IMR-90 (cell line): ENCODE measurements around the gene SARNP. TPM values are rescaled to one million over a fixed set of nuclear protein-coding genes. Genes with fewer than 3 reads are reported as not detected.

ENCODE experiments used
- ATAC-seq: fragments of 200-7000 bp; cut with Tn5 transposase; 2 replicates; pipeline ENCODE4 v1.9.1; 2020; ENCODE audit warnings: low read depth, mild to moderate bottlenecking, moderate library complexity
- BruUV-seq: library from RNA; stranded (reverse); fragments of 400-500 nt; replicated peaks from 2 replicates; lab custom pipeline; 2021; lab: Mats Ljungman, UMichigan
- CTCF ChIA-PET: fragments of 300-600 bp; formaldehyde crosslinking; extraction: SDS; loops from one replicate; lab custom pipeline; 2021; ENCODE audit warnings: antibody characterized with exemption; lab: Yijun Ruan, JAX
- POLR2A ChIA-PET: fragments of 300-600 bp; sonication (Branson Sonifier 250); formaldehyde crosslinking; loops from one replicate; lab custom pipeline; 2022; ENCODE audit warnings: antibody characterized with exemption; ENCODE audit not compliant: unreplicated experiment; lab: Charles Lee
- DNase-seq: peaks from one replicate; pipeline ENCODE4 v3.0.0; 2013
- H2AFZ ChIP-seq: replicated peaks from 2 replicates; pipeline ENCODE3; 2013; ENCODE audit warnings: low read length, mild to moderate bottlenecking; ENCODE audit not compliant: poor library complexity
- H2AK5ac ChIP-seq: 2 replicates; pipeline ENCODE4 v1.6.1; 2013; ENCODE audit warnings: low read depth, low read length, inconsistent platforms
- H2AK9ac ChIP-seq: replicated peaks from 2 replicates; pipeline ENCODE3; 2013; ENCODE audit warnings: mild to moderate bottlenecking, low read depth, low read length, moderate library complexity; ENCODE audit not compliant: poor library complexity
- H2BK120ac ChIP-seq: 2 replicates; pipeline ENCODE4 v1.6.1; 2013; ENCODE audit warnings: low read depth, low read length, inconsistent platforms
- H2BK15ac ChIP-seq: 3 replicates; pipeline ENCODE4 v1.6.1; 2013; ENCODE audit warnings: low read depth, low read length, inconsistent platforms
- H2BK20ac ChIP-seq: 2 replicates; pipeline ENCODE4 v1.6.1; 2013; ENCODE audit warnings: low read depth, mild to moderate bottlenecking, inconsistent platforms, low read length, moderate library complexity
- H2BK5ac ChIP-seq: 2 replicates; pipeline ENCODE4 v1.6.1; 2013; ENCODE audit warnings: mild to moderate bottlenecking, low read depth, low read length, inconsistent platforms; ENCODE audit not compliant: poor library complexity, severe bottlenecking
- H3K14ac ChIP-seq: replicated peaks from 2 replicates; pipeline ENCODE4 v1.6.1; 2013; ENCODE audit warnings: low read depth, low read length, inconsistent platforms
- H3K18ac ChIP-seq: 2 replicates; pipeline ENCODE4 v1.6.1; 2013; ENCODE audit warnings: low read depth, low read length, control low read depth
- H3K23ac ChIP-seq: 2 replicates; pipeline ENCODE4 v1.6.1; 2013; ENCODE audit warnings: low read depth, low read length, inconsistent platforms
- H3K27ac ChIP-seq: 2 replicates; pipeline ENCODE4 v1.5.1; 2013; ENCODE audit warnings: mild to moderate bottlenecking, control low read depth, low read length; ENCODE audit not compliant: insufficient read depth
- H3K27me3 ChIP-seq: 2 replicates; pipeline ENCODE4 v1.6.1; 2013; ENCODE audit warnings: low read length; ENCODE audit not compliant: control insufficient read depth, insufficient read depth
- H3K36me3 ChIP-seq: 2 replicates; pipeline ENCODE4 v1.6.1; 2013; ENCODE audit warnings: low read length, mixed read lengths; ENCODE audit not compliant: control insufficient read depth, insufficient read depth
- H3K4ac ChIP-seq: 2 replicates; pipeline ENCODE4 v1.6.1; 2013; ENCODE audit warnings: low read depth, low read length, inconsistent platforms
- H3K4me1 ChIP-seq: 2 replicates; pipeline ENCODE4 v1.6.1; 2013; ENCODE audit warnings: low read length, mixed read lengths; ENCODE audit not compliant: control insufficient read depth, insufficient read depth
- H3K4me2 ChIP-seq: 2 replicates; pipeline ENCODE4 v1.6.1; 2013; ENCODE audit warnings: low read depth, mild to moderate bottlenecking, control low read depth, low read length, moderate library complexity
- H3K4me3 ChIP-seq: 2 replicates; pipeline ENCODE4 v1.5.1; 2013; ENCODE audit warnings: low read depth, mild to moderate bottlenecking, control low read depth, low read length, moderate library complexity; ENCODE audit not compliant: insufficient read depth
- H3K56ac ChIP-seq: 2 replicates; pipeline ENCODE4 v1.6.1; 2013; ENCODE audit warnings: low read length, inconsistent platforms; ENCODE audit not compliant: insufficient read depth; ENCODE audit errors: extremely low read depth
- H3K79me1 ChIP-seq, 2 experiments: 2 replicates each; pipeline ENCODE4 v1.6.1; 2013; ENCODE audit warnings: low read length in 2 of 2, inconsistent platforms in 1 of 2, low read depth in 1 of 2
- H3K9ac ChIP-seq: 2 replicates; pipeline ENCODE4 v1.6.1; 2013; ENCODE audit warnings: low read depth, low read length, control low read depth
- H3K9me1 ChIP-seq: 2 replicates; pipeline ENCODE4 v1.6.1; 2013; ENCODE audit warnings: low read length, inconsistent platforms; ENCODE audit not compliant: insufficient read depth
- H3K9me3 ChIP-seq: 2 replicates; pipeline ENCODE4 v1.6.1; 2013; ENCODE audit warnings: low read length; ENCODE audit not compliant: control insufficient read depth, insufficient read depth
- H4K20me1 ChIP-seq: 2 replicates; pipeline ENCODE4 v1.6.1; 2013; ENCODE audit warnings: low read length, inconsistent platforms; ENCODE audit not compliant: insufficient read depth
- H4K5ac ChIP-seq: 2 replicates; pipeline ENCODE4 v1.6.1; 2013; ENCODE audit warnings: mild to moderate bottlenecking, low read depth, low read length, control low read depth
- H4K8ac ChIP-seq, 2 experiments: 2 replicates each; pipeline ENCODE4 v1.6.1; 2013; ENCODE audit warnings: low read depth in 2 of 2, low read length in 2 of 2, control low read depth in 1 of 2, inconsistent platforms in 1 of 2
- H4K91ac ChIP-seq: 2 replicates; pipeline ENCODE4 v1.6.1; 2013; ENCODE audit warnings: low read depth, low read length, inconsistent platforms; ENCODE audit not compliant: insufficient read depth
- BHLHE40 ChIP-seq: fragments of 150-350 bp; IDR thresholded peaks from 2 replicates; pipeline ENCODE4 v1.6.1; 2016; ENCODE audit warnings: mild to moderate bottlenecking, low read depth, low read length
- CEBPB ChIP-seq: IDR thresholded peaks from 2 replicates; pipeline ENCODE4 v1.6.1; 2012; ENCODE audit warnings: low read depth, low read length, improper control_type of control experiment
- CTCF ChIP-seq: conservative IDR thresholded peaks from 2 replicates; pipeline ENCODE4 v1.5.1; 2012; ENCODE audit warnings: mild to moderate bottlenecking, low read depth, low read length, improper control_type of control experiment
- ELK1 ChIP-seq: fragments of 150-350 bp; IDR thresholded peaks from 2 replicates; pipeline ENCODE4 v1.6.1; 2016; ENCODE audit warnings: low read depth, mild to moderate bottlenecking, low read length, moderate library complexity, borderline replicate concordance
- FOS ChIP-seq: fragments of 150-350 bp; IDR thresholded peaks from 2 replicates; pipeline ENCODE4 v1.6.1; 2016; ENCODE audit warnings: low read depth, low read length
- MAFK ChIP-seq: IDR thresholded peaks from 2 replicates; pipeline ENCODE4 v1.6.1; 2012; ENCODE audit warnings: low read depth, low read length, improper control_type of control experiment
- MAZ ChIP-seq: IDR thresholded peaks from 2 replicates; pipeline ENCODE4 v1.6.1; 2012; ENCODE audit warnings: low read depth, mild to moderate bottlenecking, low read length, improper control_type of control experiment, moderate library complexity, borderline replicate concordance
- MXI1 ChIP-seq: IDR thresholded peaks from 2 replicates; pipeline ENCODE4 v1.6.1; 2012; ENCODE audit warnings: low read depth, mild to moderate bottlenecking, low read length, moderate library complexity, borderline replicate concordance
- NFE2L2 ChIP-seq: fragments of 150-350 bp; IDR thresholded peaks from 2 replicates; pipeline ENCODE4 v1.6.1; 2016; ENCODE audit warnings: low read depth, mild to moderate bottlenecking, low read length
- POLR2A ChIP-seq: IDR thresholded peaks from 2 replicates; pipeline ENCODE4 v1.6.1; 2012; ENCODE audit warnings: mild to moderate bottlenecking, low read depth, low read length
- RAD21 ChIP-seq: IDR thresholded peaks from 2 replicates; pipeline ENCODE4 v1.6.1; 2012; ENCODE audit warnings: low read length, improper control_type of control experiment
- RCOR1 ChIP-seq: IDR thresholded peaks from 2 replicates; pipeline ENCODE4 v1.6.1; 2012; ENCODE audit warnings: mild to moderate bottlenecking, low read length, improper control_type of control experiment; ENCODE audit not compliant: insufficient replicate concordance
- RFX5 ChIP-seq: IDR thresholded peaks from 2 replicates; pipeline ENCODE4 v1.8.0; 2012; ENCODE audit warnings: low read depth, mild to moderate bottlenecking, low read length, moderate library complexity
- SMC3 ChIP-seq: fragments of 150-350 bp; IDR thresholded peaks from 2 replicates; pipeline ENCODE4 v1.6.1; 2016; ENCODE audit warnings: low read depth, mild to moderate bottlenecking, antibody characterized with exemption, low read length, moderate library complexity
- USF2 ChIP-seq: fragments of 150-350 bp; IDR thresholded peaks from 2 replicates; pipeline ENCODE4 v1.6.1; 2017; ENCODE audit warnings: mild to moderate bottlenecking, antibody characterized with exemption, low read length, low read depth
- WGBS, 2 experiments: methylation state at CpG; one replicate each; pipeline versions ENCODE4 v1.1.5 to v1.1.7; 2013; ENCODE audit warnings: missing lambda C conversion rate in 2 of 2; ENCODE audit not compliant: insufficient read length in 1 of 2; ENCODE audit errors: extremely low coverage in 2 of 2; 5-methylcytosine and 5-hydroxymethylcytosine counted together
- dilution Hi-C: fragments of 300-500 bp; cut with HindIII; formaldehyde crosslinking; loops from one replicate; pipeline ENCODE4 v1.14.3; 2018; ENCODE audit warnings: low sequenced_read_pairs; ENCODE audit not compliant: unreplicated experiment
- in situ Hi-C: fragments of 300-500 bp; cut with MboI; formaldehyde crosslinking; loops from 3 replicates; pipeline ENCODE4 v1.14.3; 2019; ENCODE audit warnings: low sequenced_read_pairs, inconsistent platforms, mixed read lengths
- intact Hi-C: fragments of 100-400 bp; cut with micrococcal nuclease; formaldehyde crosslinking; loops from 2 replicates; pipeline ENCODE4 v1.10.0; 2022
- polyA plus RNA-seq, 3 experiments: library from polyadenylated mRNA; depleted of rRNA; stranded (reverse); fragments of >200 nt; gene quantifications; 2 replicates each; pipeline ENCODE4 v1.2.3, GENCODE V29; 2012; ENCODE audit warnings: low replicate concordance in 1 of 3
- total RNA-seq: library from RNA; depleted of rRNA; stranded (reverse); fragments of >200 nt; gene quantifications from 2 replicates; pipeline ENCODE4 v1.2.3, GENCODE V29; 2012

Gene SARNP
- total and polyA plus RNA-seq, 2 of the 4 experiments (the other 2 are of a cell fraction) = 46.8 to 103 TPM

GRCh38 chr12:55712700-55713415, 104.7 kb downstream of the SARNP start:
- Histone ChIP-seq H3K56ac (no peak overlapping the region), H3K9me3 (no peaks in the 10 kb centered on the region), H4K8ac (no peak overlapping the region), H3K18ac (peak overlapping the region; percentile 12; the same call in 1 of the 2 replicates), H2BK15ac (peak overlapping the region; percentile 63; the same call in 2 of the 3 replicates), H2AK9ac (no peak overlapping the region), H4K5ac (0 out of 2 replicates have a peak overlapping the region, but pooled peaks have one; percentile 14), H2AFZ (no peak overlapping the region), H3K27ac (no peak overlapping the region), H3K23ac (0 out of 2 replicates have a peak overlapping the region, but pooled peaks have one; percentile 24), H3K36me3 (no peaks in the 10 kb centered on the region), H3K79me1 (peaks cover 7 to 29% of the 10 kb centered on the region in 2 experiments; a peak in 3 of 4 replicates), H3K14ac (no peak overlapping the region), H3K9me1 (peaks cover 16% of the 10 kb centered on the region), H2BK5ac (no peak overlapping the region), H3K4me1 (peaks cover 24% of the 10 kb centered on the region), H2BK20ac (peak overlapping the region; percentile 66; the same call in 1 of the 2 replicates), H2BK120ac (peak overlapping the region; percentile 3; the same call in 1 of the 2 replicates), H3K4ac (peak overlapping the region; percentile 23; the same call in 1 of the 2 replicates), H4K91ac (peak overlapping the region; percentile 52), H3K4me2 (no peak overlapping the region), H4K20me1 (no peaks in the 10 kb centered on the region), H2AK5ac (peak overlapping the region; percentile 35; the same call in 1 of the 2 replicates), H3K9ac (no peak overlapping the region), H3K4me3 (no peak overlapping the region), H3K27me3 (peaks cover 11% of the 10 kb centered on the region)
- DNase-seq = no peak
- no CpG with 5 or more reads among the region's 1 CpG for WGBS, 2 experiments
- no TSS peak for BruUV-seq
- CTCF ChIA-PET = no interaction called here
- ATAC-seq = no peak
- POLR2A ChIA-PET = no interaction called here
- in situ Hi-C loops = no loop called here
- dilution Hi-C loops = no loop called here
- intact Hi-C loops = no loop called here
- no peak for TF ChIP-seq MXI1
- no peak for TF ChIP-seq MAFK
- no peak for TF ChIP-seq BHLHE40
- TF ChIP-seq FOS = no peak
- no peak for TF ChIP-seq RCOR1
- no peak for TF ChIP-seq ELK1
- TF ChIP-seq RAD21 = no peak
- TF ChIP-seq NFE2L2 = no peak
- TF ChIP-seq POLR2A = no peak
- no peak for TF ChIP-seq CTCF
- TF ChIP-seq CEBPB = no peak
- no peak for TF ChIP-seq USF2
- TF ChIP-seq MAZ = no peak
- TF ChIP-seq RFX5 = no peak
- no peak for TF ChIP-seq SMC3
